GM21576 (cell line): ENCODE data around the gene SLC25A29.

ENCODE experiments used
- ATAC-seq: cut with Tn5 transposase; IDR thresholded peaks from one replicate; pipeline ENCODE4 v1.9.1; 2021; ENCODE audit warnings: mild to moderate bottlenecking, moderate library complexity; ENCODE audit not compliant: unreplicated experiment

The SLC25A29 gene

GRCh38 chr14:100246809-100247428, 59.3 kb downstream of the SLC25A29 start:
- ATAC-seq = no peak

- no peak for ATAC-seq
These were observed 63.2 kb downstream of the SLC25A29 start for GRCh38 chr14:100243020-100243419.

- ATAC-seq = no peak
These were observed 65.0 kb downstream of the SLC25A29 start for GRCh38 chr14:100241279-100241678.
